GM06990 (cell line): ENCODE measurements around the gene GRIA2.

Experiments used
- DNase-seq: peaks from one replicate; pipeline ENCODE4 v3.0.0-alpha.2; 2011; ENCODE audit not compliant: insufficient read length; ENCODE audit errors: extremely low read depth
- H3K27me3 ChIP-seq: replicated peaks from 2 replicates; pipeline ENCODE4 v1.6.0; 2011; ENCODE audit warnings: low read length; ENCODE audit not compliant: control insufficient read depth, insufficient read depth
- H3K36me3 ChIP-seq: 2 replicates; pipeline ENCODE4 v1.5.1; 2011; ENCODE audit warnings: low read length; ENCODE audit not compliant: control insufficient read depth, insufficient read depth
- H3K4me3 ChIP-seq: replicated peaks from 2 replicates; pipeline ENCODE4 v1.5.1; 2011; ENCODE audit warnings: low read depth, mild to moderate bottlenecking, control low read depth, low read length
- CTCF ChIP-seq: IDR thresholded peaks from 2 replicates; pipeline ENCODE4 v1.5.1; 2011; ENCODE audit warnings: low read length, control low read depth, mild to moderate bottlenecking, inconsistent platforms; ENCODE audit not compliant: insufficient read depth, poor library complexity, severe bottlenecking

GRIA2 gene

GRCh38 chr4:157265281-157265680, 44.8 kb downstream of the GRIA2 start:
- Histone ChIP-seq H3K27me3 (no peaks in the 10 kb centered on the region), H3K36me3 (no peaks in the 10 kb centered on the region), H3K4me3 (no peak overlapping the region)
- no peak for DNase-seq
- TF ChIP-seq CTCF = no peak

- DNase-seq = no peak
- no peak overlapping the region for H3K4me3 ChIP-seq
- no peaks in the 10 kb centered on the region for H3K27me3 ChIP-seq
- H3K36me3 ChIP-seq = no peaks in the 10 kb centered on the region
- TF ChIP-seq CTCF = no peak
These were observed 49.6 kb downstream of the GRIA2 start for GRCh38 chr4:157270108-157270507.

- no peak for TF ChIP-seq CTCF
- no peak overlapping the region for H3K4me3 ChIP-seq
- H3K27me3 ChIP-seq = no peaks in the 10 kb centered on the region
- DNase-seq = no peak
- no peaks in the 10 kb centered on the region for H3K36me3 ChIP-seq
These were observed 50.0 kb downstream of the GRIA2 start for GRCh38 chr4:157270552-157270951.

- DNase-seq = no peak
- Histone ChIP-seq H3K27me3 (no peaks in the 10 kb centered on the region), H3K36me3 (no peaks in the 10 kb centered on the region), H3K4me3 (no peak overlapping the region)
- no peak for TF ChIP-seq CTCF
These were observed 50.8 kb downstream of the GRIA2 start for GRCh38 chr4:157271166-157271869.

- H3K4me3 ChIP-seq = no peak overlapping the region
- DNase-seq = no peak
- H3K36me3 ChIP-seq = no peaks in the 10 kb centered on the region
- no peak for TF ChIP-seq CTCF
- H3K27me3 ChIP-seq = no peaks in the 10 kb centered on the region
These were observed 60.1 kb downstream of the GRIA2 start for GRCh38 chr4:157280673-157281072.

GRCh38 chr4:157282019-157282418, 61.5 kb downstream of the GRIA2 start:
- Histone ChIP-seq H3K36me3 (no peaks in the 10 kb centered on the region), H3K4me3 (no peak overlapping the region), H3K27me3 (no peaks in the 10 kb centered on the region)
- DNase-seq = no peak
- no peak for TF ChIP-seq CTCF
